LHCN-M2 (cell line): ENCODE results near the gene ANK3. TPM values are rescaled to one million over a fixed set of nuclear protein-coding genes. Genes with fewer than 3 reads are reported as not detected.

Source experiments
- DNase-seq: peaks from one replicate; pipeline ENCODE4 v3.0.0-alpha.2; 2012; ENCODE audit warnings: low read depth
- total RNA-seq: library from RNA; depleted of rRNA; stranded (reverse); fragments of >200 nt; gene quantifications from 2 replicates; pipeline ENCODE4 v1.2.3, GENCODE V29; 2014

Gene ANK3
- total RNA-seq, 1 experiment from 2014 or later = 4.5 TPM

DNA sequence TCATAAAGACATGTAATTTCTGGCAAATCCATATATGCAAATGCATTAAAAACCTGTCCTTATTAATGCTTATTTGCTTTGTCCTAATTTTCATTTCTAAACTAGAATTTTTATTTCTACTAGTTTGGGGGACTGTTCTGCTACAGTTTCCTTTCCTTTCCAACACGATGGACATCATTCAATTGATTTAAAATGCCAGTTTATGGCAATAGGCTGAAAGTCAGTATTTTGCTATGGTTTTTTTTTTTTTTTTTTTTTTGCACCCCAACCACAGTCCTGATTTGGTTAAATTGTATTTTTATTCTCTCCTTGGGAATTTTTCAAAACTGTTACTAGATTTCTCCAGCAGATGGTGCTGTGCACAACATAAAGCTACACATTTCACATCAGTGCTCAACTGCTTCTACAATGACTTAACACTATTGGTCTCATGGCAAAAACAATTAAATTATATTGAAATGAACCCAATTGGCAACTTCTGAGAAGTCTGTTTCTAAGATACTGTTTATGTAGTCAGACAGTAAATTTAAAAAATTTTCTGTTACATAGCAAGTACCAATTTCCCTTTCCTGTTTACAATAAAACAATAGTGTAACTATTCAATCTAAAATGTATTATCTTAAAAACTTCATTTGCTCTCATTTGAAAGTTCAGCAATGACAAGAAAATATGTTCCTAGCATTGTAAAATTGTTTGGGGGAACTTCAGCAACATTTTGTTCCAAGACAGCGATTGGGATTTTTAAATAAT, 289.5 kb downstream of the ANK3 start:
- DNase-seq = peak; percentile 60

DNA sequence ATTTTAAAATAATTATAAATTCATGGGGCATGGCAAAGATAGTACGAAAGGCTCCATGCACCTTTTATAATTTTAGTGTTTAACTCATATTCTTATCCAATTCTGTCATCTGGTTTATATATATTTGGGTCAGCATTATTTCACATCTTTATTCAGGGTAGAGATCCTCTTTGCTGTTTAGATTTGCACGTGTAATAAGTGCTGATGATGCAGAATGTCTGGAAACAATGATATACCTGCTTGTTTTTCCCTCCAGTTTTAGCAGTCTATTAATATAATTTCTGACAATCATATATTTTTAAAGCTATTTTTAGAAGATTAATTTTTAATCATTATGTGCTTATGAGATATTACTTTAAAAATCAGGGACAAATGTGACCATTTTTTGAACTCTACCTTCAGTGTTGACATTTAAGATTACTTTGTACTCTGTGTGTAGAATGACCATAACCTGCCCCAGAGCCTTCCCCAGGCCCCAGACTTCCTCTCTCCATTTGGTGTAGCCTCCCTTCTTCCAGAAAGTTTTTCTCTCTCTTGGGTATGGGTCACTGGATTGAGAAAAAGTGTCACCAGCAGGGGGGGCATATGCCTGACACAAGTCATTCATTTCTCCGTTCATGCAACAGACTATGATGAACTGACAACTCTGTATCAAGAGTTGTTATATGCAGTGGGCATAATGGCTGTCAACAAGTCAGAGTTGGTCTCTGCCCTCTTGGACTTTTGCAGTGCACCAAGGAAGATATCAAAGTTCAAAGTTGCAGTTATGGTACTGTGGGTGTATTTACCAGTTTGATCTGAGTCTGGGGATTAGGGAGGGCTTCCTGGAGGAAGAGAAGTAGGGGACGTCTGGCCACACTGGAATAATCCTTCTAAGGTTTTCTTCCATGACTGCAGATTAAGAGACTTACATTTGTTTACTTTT, 290.7 kb downstream of the ANK3 start:
- no peak for DNase-seq

DNA sequence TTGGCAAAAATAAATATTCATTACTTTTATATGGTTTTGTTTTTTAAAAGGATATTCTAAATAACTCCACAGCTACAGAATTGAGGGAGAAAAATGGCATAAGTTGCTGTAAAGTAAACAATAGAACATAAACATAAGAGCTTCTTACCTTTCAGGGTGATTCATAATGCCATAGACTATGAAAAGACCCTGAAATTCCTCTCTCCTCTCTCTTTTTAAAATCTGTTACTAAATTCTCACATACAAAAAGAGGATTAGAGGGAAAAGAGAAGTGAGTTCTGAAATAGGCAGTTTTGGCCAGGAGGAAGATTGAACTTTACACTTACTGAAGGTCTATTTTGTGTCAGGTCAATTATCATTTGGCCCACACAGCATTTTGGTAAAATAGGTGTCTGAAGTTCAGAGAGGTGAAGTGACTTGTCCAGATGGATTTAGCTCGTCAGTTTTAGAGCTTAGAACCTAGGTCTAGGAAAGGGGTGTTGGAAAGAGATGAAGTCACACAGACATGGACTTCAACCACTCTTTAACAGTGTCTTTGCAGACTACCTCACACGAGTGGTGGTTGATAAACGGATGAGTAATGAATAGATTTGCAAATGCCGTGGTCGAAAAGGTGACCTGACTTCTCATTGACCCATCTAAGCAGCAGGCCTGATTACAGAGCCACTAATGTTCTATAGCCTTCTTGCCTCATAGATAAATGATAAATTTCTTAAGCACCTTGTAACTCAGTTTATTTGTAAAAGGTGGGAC, 292.7 kb downstream of the ANK3 start:
- no peak for DNase-seq

DNA sequence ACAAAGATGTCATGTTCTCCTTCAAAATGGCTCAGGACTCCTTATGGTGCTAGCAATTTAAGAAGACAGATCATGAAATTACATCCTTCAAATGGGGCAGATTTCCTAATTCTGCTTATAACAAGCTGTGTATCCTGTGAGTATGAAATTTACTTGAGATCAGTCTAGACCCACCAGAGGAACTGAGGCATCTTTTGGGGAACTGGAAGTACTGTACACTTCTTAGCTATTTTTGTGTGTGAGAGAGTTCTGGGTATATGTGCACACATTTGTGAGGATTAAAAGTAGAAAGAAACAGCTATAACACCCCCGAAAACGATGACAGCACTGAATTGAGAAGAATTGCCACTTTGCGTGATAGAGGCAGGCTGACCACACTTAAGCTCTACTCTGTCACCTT, 296.4 kb downstream of the ANK3 start:
- no peak for DNase-seq

DNA sequence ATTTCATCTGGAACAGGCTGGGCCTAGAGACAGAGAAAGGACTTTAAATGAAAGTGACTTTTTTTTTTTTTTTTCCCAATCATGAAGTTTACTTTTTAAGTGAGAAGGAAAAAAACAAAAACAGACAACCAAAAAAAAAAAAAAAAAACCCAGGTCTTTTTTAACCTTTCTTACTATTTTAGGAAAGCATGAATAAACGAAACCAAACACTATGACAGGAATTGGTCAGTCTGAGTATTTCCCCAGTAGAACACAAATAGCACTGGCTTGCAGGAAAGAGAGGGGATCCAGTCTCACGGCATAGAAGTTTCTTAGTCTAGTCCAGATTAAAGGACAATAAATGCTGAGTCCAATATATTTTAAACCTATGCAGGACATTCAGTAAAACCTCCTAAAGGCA, 302.8 kb downstream of the ANK3 start:
- DNase-seq = no peak

DNA sequence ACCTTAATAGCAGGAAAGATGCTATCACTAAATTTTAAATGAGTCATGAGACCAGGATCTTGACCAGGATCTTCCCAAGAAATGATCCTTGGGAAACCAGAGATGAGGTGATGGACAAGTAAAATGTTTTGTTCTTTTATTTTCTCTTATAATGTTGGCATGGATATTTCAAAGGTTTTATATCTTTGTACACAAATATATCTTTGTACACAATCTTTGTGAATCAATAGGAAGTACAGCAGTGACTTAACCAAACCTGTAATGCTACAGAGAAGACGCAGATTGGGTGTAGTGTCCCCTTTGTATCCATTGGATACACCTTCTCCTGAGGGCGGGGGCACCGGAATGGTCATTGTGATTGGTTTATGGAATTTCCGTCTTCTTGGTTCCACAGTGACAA, 303.3 kb downstream of the ANK3 start:
- no peak for DNase-seq

DNA sequence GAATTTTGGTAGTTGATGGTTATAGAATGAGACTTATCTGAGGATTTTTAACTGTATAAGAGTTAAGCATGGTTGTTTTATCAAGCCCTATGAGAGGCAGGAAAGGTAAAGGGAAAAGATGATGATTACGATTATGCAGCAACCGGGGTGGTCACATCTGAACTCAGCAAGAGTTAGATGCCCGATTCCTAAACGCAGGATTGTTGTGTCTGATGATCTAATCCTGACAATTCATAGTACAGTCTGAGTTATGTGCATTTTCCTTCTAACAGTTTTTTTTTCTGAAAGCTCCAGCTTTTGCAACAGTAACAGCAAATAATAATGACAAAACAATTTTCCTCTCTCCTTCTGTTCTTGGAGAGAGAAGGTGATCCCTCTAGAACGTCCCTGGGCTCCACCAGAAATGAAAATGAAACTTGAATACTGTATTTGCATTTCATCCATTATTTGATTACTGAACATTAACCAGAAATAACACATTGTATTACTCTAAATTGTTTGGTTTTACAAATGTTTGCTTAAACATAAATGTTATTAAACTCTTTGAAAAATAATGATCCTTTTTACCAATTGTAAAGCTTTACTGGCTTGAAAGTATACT, 306.8 kb downstream of the ANK3 start:
- no peak for DNase-seq

DNA sequence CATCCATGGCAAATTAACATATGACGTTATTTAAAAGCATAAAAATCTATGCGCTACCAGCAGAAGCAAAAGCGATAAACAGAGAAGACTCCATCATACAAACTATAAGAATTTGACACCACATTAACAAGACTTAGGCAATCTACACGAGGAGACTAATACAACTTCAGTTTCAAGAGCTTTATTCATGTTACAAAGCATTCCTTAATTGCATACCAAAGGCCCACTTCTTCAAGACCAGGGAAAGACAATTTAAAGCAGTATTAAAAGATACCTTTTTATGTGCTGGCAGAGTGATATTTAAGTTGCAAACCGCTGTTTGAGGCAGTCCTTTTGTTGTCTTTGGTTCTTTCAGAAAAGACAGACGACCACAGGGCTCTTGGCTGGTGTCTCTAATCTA, 307.3 kb downstream of the ANK3 start:
- no peak for DNase-seq

DNA sequence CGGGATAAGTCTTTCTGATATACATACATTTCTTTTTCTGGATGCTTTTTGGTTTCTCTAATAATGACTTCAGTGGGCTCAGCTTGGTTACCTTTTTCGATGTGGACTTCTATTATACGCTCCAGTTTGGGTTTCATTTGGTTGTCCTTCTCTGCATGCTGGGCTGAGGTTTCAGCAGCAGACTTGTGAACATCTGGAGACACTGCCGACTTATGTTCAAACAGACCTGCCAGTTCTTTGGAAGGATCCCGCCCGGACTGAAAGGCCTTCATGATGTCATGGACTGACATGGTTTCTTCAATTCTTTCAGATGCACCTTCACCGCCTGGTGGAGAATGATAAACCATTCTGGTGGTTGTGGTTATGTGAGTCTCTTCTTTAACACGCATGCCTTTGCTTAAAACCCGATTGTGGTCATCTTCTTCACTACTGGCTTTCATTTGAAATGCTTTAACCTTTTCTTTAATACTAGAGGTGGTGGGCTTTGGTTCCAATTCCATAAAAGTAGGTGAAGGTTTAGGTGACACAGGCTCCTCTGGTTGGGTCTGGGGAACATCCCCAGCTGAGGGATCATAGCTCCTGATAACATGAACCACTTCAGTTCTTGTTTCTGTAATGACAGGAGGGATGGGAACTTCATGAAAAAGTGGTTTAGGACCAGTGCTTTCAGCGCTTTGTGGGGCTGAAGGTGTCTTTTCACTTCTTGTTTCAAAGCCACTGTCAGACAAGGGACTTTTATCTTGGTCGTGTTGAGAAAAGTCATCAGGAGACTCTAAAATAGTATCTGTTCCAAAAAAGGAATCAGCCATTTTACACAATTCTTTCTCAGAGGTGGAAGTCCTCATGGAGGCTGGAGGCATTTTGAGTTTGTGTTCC, 315.7 kb downstream of the ANK3 start:
- no peak for DNase-seq

DNA sequence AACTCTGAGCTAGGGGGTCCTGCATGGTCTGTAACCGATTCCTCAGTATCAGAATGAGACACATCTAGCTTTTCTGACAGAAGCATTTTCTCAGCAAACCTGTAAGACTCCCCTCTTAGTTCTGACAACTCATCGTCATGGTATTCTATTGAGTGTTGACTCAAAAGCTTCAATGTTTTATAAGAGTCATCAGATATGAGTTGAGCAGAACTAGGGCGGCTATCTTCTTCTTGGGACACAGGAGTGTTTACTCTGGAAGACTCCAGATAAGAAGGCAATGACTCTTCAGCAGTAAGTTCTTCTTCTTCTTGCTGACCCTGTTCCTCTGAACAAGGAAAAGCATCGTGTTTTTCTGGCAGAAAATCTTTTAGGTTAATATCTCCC, 316.3 kb downstream of the ANK3 start:
- no peak for DNase-seq

DNA sequence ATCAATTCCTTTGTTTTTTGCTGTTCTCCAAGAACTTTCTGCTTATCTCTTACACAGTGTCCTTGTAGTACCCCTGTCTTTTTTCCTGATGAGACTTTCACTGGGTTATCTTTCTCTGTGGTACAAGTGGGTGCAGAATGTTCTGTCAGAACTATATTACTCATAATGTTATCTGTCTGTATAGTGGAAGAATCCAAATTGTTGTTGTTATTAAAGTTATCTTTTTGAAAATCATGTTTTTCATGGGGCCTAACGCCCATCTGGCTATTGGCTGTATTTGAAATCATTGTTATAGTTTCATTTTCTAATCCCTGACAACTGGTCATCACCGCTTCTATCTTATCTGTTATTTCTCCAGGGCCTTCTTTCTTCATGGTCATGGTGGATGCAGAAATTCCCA, 320.4 kb downstream of the ANK3 start:
- DNase-seq = no peak

DNA sequence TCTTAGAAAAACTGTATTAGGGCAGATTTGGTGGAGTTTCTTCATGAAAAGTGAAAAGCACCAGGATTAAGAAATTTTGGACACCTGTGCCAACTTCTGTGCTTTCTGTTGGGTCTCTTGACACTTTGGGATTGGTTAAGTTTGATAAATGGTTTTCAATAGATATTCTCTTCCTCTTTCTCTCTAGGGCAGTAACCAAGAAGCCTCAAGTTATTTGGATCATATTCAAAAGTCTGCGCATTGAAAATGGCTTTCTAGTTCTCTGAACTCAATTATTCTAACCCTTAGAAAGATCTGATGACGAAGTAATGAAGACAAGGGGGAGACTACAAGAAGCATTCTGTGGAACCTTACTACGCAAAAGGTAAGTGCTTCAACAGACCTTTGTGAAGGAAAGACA, 339.3 kb downstream of the ANK3 start:
- no peak for DNase-seq

DNA sequence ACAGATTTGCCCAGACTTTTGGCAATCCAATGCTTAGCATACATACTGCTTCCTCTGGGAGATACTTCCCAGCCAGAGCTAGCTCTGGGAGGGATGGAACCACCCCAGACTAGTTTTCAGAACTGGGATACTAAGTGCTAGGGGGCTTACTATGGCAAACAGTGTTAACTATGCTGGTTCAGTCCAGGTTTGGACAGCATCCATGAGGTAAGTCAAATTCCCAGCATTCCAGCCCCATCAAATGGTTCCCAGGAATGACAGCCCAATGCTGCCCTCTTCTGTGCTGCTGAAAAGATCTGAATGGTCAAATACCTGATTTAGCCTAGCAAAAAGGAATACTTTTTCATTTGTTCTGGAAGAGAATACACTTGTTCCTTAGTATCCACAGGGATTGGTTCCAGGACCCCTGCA, 341.6 kb downstream of the ANK3 start:
- peak; percentile 17 for DNase-seq

DNA sequence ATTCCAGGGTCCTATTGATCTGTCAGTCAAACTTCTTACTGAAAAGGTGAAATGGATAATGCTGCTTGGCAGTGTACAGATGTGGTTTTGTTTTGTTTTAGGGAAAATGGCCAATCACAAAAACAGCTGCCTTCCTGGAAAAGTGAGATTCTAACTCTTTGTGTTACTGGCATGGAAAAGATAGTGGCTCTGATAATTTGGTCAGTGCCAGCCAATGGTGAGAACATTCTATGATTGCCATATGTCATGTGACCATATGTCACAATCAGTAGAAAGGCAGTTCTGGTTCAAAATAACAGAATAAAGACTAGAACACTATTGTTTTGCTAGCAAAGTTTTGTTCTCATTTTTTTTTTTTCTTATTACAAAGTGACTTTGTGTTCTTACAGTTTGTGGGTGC, 344.1 kb downstream of the ANK3 start:
- DNase-seq = no peak

DNA sequence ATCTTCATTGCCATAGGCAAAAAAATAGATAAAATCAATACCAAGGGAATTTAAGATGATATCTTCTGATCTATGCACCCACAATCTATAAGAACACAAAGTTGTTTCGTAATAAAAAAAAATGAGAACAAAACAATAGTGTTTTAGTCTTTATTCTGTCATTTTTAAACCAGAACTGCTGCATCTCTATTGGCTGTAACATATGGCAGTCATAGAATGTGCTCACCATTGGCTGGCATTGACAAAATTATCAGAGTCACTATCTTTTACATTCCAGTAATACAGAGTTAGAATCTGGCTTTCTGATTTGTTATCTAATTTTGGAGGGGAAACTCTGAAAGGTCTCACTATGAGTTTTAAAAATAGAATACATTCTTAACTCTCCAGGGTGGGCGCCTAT, 344.7 kb downstream of the ANK3 start:
- no peak for DNase-seq

DNA sequence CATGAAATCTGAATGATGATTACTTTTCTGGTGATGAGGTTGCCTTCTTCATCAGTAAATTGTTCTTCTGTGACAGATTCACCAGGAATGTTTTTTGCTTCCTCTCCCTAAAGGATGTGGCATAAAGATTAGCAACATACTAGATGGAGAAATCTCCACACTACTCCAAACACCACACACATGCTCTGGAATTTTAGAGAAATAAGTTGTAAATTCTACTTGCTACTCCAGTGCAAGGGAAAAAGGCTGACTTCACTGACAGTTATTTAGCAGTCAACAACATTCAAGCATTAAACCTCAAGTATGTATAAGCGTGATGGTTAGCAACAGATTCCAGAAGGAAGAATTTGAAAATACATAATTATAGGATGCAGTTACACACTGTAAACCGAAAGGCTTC, 345.4 kb downstream of the ANK3 start:
- DNase-seq = peak; percentile 35

DNA sequence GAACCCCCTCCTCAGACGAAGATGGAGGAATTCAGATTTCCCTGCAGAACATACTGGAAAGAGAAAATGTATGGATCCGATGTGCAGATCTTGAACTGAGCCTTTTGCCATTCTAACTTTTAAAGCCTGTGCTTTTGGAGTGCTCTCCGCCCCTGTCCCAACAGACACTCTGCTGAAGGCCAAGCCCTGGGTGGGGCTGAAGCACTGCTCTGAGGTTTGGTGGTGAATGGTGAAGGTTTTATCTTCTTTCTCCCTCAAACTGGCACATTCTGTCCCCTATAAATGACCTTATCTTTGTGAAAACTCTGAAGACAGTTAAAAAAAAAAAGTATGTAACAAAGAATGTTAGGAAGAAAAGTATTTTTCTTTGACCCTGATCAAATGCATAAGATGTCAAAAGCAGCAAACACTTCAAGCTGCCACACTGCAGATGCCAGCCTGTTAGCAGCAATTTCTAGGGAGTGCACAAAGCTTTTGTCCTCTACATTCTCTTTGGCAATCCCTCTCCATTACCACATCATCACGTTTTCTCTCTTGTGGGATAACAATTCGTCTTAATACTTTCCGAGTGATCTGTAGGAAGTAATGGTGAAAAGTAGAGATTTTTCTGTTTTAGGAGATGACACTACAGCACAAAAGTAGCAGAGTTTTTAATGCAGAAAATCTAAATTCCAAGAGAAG, 346.0 kb downstream of the ANK3 start:
- DNase-seq = no peak

DNA sequence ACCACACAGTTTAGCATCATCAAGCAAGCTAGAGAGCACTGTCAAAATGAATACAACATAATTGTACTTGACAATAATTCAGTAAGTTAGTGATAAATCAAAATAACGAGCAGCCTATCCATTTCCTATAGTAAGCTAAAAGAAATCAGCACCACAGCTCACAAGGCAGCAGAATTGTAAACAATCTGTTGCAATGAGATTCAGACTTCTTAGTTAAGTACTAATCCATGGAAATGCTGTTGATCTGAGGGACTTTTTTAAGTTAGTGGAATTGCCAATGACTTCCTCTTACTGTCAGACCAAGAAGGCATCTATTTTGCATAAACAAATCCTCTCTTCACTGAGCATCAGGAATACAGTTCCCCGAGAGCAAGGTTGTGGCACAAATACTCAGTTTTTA, 346.8 kb downstream of the ANK3 start:
- no peak for DNase-seq

DNA sequence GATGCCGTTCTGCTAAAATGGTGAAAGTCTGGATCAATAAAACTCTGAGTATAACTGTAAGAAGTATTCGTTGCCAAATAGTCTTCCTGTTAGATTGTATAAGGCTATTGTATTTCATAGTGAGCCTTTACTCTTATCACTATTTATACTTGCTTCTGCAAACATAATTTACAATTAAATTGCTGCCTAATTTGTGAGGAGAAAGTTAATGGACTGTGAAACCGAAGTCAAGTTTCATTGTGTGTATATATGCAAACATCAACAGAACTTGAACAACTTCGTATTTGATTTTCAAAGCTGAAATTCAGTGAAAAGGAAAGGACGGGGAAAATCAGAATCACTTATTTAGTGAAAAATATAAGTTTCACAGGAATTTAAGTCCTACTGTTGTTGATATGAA, 347.4 kb downstream of the ANK3 start:
- DNase-seq = no peak

DNA sequence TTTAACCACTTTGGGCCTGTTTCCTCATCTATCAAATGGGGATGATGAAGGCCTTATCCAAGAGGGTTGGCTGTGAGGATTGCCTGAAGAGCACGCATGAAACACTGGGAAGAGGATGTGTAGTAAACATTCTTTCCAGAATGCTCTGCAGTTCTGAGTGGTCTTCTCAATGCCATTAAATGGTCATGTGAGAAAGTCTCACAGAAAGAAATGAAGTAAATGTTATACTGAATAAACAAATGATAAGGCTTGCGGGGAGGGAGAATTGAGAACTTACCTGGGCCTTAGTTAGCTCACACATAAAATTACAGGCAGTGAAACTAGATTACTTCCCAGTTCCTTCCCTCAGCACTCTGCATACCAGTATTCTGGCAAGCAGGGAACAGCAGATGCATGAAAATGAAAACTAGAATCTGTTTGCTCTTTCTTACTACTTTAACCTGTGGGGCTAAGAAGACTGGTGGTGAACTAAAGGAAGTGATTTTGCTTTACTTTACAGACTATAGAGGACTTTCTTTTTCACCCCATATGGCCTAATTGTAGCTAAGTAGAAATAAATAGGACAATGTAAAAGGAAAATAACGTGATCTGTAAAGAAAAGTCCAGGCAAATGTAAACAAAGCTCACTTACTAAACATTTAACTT, 348.1 kb downstream of the ANK3 start:
- DNase-seq = no peak
